Transverse colon (tissue), 4 donors: ENCODE data around the gene SULT4A1.

Experiments used
- POLR2A ChIP-seq: fragments of 450-650 bp; IDR thresholded peaks from one replicate; pipeline ENCODE4 v1.6.1; 2016; ENCODE audit warnings: antibody characterized with exemption, mild to moderate bottlenecking, moderate library complexity
- POLR2AphosphoS5 ChIP-seq, 3 donors: sonication (generic); formaldehyde crosslinking; IDR thresholded peaks; one replicate each; pipeline ENCODE4 v1.6.1; 2016; ENCODE audit warnings: antibody characterized with exemption in 3 of 3
- TF ChIP-seq, protein P1 (sequence below), 5 experiments: fragments of 200-600 bp in 3 of 5; fragments of 450-650 bp in 2 of 5; sonication (generic) in 3 of 5; IDR thresholded peaks; 1 replicate in 2 of 5; 2 replicates in 3 of 5; pipeline ENCODE4 v1.5.1; 2016 to 2017; ENCODE audit warnings: antibody characterized with exemption in 5 of 5, inconsistent platforms in 3 of 5, mild to moderate bottlenecking in 2 of 5, moderate library complexity in 1 of 5

DNA sequence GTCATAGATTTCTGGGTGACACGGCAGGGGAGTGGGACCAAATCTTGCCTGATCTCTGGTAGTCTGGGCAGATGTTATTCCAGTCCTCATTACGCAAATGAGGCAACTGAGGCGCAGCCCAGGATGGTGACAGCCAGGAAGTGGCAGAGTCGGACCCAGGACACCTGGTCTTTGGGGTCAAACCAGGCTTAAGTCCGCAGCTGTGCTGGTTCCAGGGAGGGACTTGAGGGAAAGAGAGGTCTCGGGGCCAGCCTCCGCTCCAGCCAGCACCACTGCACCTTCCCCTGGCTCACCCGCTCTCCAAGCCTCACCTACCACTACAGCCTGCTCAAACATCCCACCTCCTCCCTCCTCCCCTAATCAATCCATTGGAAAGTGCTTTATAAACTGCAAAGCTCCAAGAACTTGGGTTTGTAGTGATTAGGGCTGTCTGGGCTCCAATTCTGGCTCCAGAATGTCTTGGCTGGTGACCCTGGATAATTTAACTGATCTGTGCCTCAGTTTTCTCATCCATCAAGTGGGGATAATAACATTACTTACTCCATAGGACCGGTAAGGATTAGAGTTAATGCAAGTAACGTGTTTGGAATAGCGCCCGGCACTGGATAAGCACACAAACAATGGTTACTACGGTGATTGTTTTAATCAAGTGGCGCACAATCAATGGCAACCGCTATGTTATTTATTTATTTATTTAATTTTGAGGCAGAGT, 30.0 kb upstream of the SULT4A1 start:
- TF ChIP-seq POLR2AphosphoS5 (IDR thresholded peaks at IDR 0.05) = no peak
- TF ChIP-seq, protein P1, sequence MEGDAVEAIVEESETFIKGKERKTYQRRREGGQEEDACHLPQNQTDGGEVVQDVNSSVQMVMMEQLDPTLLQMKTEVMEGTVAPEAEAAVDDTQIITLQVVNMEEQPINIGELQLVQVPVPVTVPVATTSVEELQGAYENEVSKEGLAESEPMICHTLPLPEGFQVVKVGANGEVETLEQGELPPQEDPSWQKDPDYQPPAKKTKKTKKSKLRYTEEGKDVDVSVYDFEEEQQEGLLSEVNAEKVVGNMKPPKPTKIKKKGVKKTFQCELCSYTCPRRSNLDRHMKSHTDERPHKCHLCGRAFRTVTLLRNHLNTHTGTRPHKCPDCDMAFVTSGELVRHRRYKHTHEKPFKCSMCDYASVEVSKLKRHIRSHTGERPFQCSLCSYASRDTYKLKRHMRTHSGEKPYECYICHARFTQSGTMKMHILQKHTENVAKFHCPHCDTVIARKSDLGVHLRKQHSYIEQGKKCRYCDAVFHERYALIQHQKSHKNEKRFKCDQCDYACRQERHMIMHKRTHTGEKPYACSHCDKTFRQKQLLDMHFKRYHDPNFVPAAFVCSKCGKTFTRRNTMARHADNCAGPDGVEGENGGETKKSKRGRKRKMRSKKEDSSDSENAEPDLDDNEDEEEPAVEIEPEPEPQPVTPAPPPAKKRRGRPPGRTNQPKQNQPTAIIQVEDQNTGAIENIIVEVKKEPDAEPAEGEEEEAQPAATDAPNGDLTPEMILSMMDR (IDR thresholded peaks at IDR 0.05) = no peak
- no peak for TF ChIP-seq POLR2A
